Measurements from ENCODE around the gene ATF6.

Gene ATF6

DNA sequence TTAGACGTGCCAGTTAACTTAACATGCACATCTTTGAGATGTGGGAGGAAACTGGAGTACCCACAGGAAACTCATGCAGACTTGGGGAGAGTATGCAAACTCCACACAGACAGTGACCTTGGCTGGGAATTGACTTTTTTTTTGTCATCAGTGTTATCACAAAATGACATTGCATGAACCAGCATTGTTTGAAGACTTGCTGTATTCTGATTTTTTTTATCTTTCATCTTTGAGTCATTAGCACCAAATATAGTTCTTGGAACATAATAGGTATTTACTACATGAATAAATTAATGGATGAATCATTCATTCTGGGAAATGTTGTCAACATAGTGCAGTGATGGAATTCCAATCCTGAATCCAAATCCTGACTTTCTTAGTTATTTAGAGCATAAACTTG, 77.0 kb downstream of the ATF6 start:
- TF ChIP-seq EZH2phosphoT487 (IDR thresholded peaks at IDR 0.05; ENCODE audit: borderline replicate concordance, low read length), result no peak
- TF ChIP-seq, protein P1, sequence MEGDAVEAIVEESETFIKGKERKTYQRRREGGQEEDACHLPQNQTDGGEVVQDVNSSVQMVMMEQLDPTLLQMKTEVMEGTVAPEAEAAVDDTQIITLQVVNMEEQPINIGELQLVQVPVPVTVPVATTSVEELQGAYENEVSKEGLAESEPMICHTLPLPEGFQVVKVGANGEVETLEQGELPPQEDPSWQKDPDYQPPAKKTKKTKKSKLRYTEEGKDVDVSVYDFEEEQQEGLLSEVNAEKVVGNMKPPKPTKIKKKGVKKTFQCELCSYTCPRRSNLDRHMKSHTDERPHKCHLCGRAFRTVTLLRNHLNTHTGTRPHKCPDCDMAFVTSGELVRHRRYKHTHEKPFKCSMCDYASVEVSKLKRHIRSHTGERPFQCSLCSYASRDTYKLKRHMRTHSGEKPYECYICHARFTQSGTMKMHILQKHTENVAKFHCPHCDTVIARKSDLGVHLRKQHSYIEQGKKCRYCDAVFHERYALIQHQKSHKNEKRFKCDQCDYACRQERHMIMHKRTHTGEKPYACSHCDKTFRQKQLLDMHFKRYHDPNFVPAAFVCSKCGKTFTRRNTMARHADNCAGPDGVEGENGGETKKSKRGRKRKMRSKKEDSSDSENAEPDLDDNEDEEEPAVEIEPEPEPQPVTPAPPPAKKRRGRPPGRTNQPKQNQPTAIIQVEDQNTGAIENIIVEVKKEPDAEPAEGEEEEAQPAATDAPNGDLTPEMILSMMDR (IDR thresholded peaks at IDR 0.05; ENCODE audit: low read depth, low read length, poor library complexity, severe bottlenecking), result no peak
- no peaks in the 10 kb centered on the region for H3K4me1 ChIP-seq (ENCODE audit: control insufficient read depth, low read length)
- no peak overlapping the region for H3K27ac ChIP-seq (ENCODE audit: low read depth, low read length)
- peaks cover 30% of the 10 kb centered on the region for H3K36me3 ChIP-seq (ENCODE audit: control insufficient read depth, low read length)
- no peaks in the 10 kb centered on the region for H3K27me3 ChIP-seq (ENCODE audit: control insufficient read depth, low read length)
- no peaks in the 10 kb centered on the region for H3K9me3 ChIP-seq (ENCODE audit: control insufficient read depth, insufficient read depth, low read length)
- no peaks in the 10 kb centered on the region for H3K79me2 ChIP-seq (ENCODE audit: control insufficient read depth, low read length)
- H3K4me3 ChIP-seq (ENCODE audit: low read length), result no peak overlapping the region
- no peaks in the 10 kb centered on the region for H3K9me2 ChIP-seq (replicated peaks; ENCODE audit: control insufficient read depth, low read length)
- no peaks in the 10 kb centered on the region for H4K20me1 ChIP-seq (ENCODE audit: control insufficient read depth, insufficient read depth, low read depth, low read length)
- no peak overlapping the region for H3K4me2 ChIP-seq (ENCODE audit: low read length)
- H3F3A ChIP-seq (ENCODE audit: control insufficient read depth, insufficient read depth), result no peaks in the 10 kb centered on the region

DNA sequence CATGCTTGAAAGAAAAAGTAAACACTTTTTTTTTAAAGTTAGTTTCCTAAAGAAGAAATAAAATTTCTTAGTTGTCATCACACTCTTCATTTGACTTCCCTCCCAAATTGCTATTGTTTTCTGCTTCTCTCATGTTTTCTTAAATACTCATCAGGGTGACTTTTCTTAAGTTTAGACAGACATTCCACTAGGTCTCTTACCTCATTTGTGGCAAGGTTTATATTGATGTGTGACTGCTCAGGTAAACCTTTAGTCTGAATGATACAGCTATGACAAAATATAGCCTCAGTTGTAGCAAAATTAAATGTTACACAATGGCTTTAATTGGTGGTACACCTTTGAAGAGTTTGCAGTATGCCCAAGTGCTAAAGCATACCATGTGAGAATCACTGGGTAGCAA, 78.6 kb downstream of the ATF6 start:
- H3K36me3 ChIP-seq (ENCODE audit: control insufficient read depth, low read length), result peaks cover 33% of the 10 kb centered on the region
- H3K4me1 ChIP-seq (ENCODE audit: control insufficient read depth, low read length), result no peaks in the 10 kb centered on the region
- no peaks in the 10 kb centered on the region for H4K20me1 ChIP-seq (ENCODE audit: control insufficient read depth, insufficient read depth, low read depth, low read length)
- H3K27me3 ChIP-seq (ENCODE audit: control insufficient read depth, low read length), result no peaks in the 10 kb centered on the region
- H3K9me2 ChIP-seq (replicated peaks; ENCODE audit: control insufficient read depth, low read length), result no peaks in the 10 kb centered on the region
- H3F3A ChIP-seq (ENCODE audit: control insufficient read depth, insufficient read depth), result no peaks in the 10 kb centered on the region
- H3K9me3 ChIP-seq (ENCODE audit: control insufficient read depth, insufficient read depth, low read length), result no peaks in the 10 kb centered on the region
- H3K79me2 ChIP-seq (ENCODE audit: control insufficient read depth, low read length), result no peaks in the 10 kb centered on the region
- TF ChIP-seq, protein P1 (IDR thresholded peaks at IDR 0.05; ENCODE audit: low read depth, low read length, poor library complexity, severe bottlenecking), result no peak
- no peak for TF ChIP-seq EZH2phosphoT487 (IDR thresholded peaks at IDR 0.05; ENCODE audit: borderline replicate concordance, low read length)
- no peak overlapping the region for H3K4me3 ChIP-seq (ENCODE audit: low read length)
- no peak overlapping the region for H3K4me2 ChIP-seq (ENCODE audit: low read length)
- no peak overlapping the region for H3K27ac ChIP-seq (ENCODE audit: low read depth, low read length)

DNA sequence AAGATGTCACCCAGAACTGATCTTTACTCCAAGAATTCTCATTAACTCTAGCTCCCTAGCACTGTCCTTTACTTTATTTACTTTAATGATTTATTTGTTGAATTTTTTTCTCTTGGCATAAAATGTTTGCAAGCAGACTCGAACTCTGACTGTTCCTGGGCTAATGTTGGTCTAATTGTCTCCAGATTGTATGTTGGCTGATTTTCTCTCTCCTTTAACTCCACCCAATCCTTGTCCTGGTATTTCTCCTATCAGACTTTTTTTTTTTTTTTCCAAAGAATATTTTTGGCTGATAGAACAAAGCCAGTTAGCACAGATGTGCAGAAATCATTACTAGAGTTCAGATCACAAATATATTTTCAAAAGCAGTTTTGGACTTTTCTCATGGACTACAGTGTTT, 82.6 kb downstream of the ATF6 start:
- H3K27ac ChIP-seq (ENCODE audit: low read depth, low read length), result no peak overlapping the region
- no peak for TF ChIP-seq EZH2phosphoT487 (IDR thresholded peaks at IDR 0.05; ENCODE audit: borderline replicate concordance, low read length)
- TF ChIP-seq, protein P1 (IDR thresholded peaks at IDR 0.05; ENCODE audit: low read depth, low read length, poor library complexity, severe bottlenecking), result no peak
- peaks cover 48% of the 10 kb centered on the region for H3K36me3 ChIP-seq (ENCODE audit: control insufficient read depth, low read length)

DNA sequence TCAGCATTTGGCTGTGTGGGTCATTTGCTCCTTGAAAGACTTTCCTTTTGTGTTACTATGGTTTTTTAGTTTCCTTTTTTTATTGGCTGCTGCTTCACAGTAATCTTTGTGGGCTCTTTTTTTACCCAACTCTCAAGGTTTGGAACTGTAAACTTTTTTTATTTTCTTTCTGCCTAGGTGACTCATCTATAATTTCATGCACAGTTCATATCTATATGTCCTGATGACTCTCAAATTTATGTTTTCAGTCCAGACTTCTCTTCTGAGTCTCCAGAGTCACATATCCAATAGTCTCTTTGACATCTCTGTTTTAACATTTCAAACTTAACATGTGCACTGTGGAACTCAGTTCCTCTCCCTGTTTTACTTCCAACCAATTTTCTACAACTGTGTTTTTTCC, 83.4 kb downstream of the ATF6 start:
- Histone ChIP-seq H3K9me2 (replicated peaks; ENCODE audit: control insufficient read depth, low read length) (no peaks in the 10 kb centered on the region), H3K4me2 (ENCODE audit: low read length) (no peak overlapping the region), H3K79me2 (ENCODE audit: control insufficient read depth, low read length) (no peaks in the 10 kb centered on the region), H3K36me3 (ENCODE audit: control insufficient read depth, low read length) (peaks cover 54% of the 10 kb centered on the region), H3K27ac (ENCODE audit: low read depth, low read length) (no peak overlapping the region), H4K20me1 (ENCODE audit: control insufficient read depth, insufficient read depth, low read depth, low read length) (no peaks in the 10 kb centered on the region), H3K4me1 (ENCODE audit: control insufficient read depth, low read length) (no peaks in the 10 kb centered on the region), H3F3A (ENCODE audit: control insufficient read depth, insufficient read depth) (no peaks in the 10 kb centered on the region), H3K9me3 (ENCODE audit: control insufficient read depth, insufficient read depth, low read length) (no peaks in the 10 kb centered on the region), H3K4me3 (ENCODE audit: low read length) (no peak overlapping the region), H3K27me3 (ENCODE audit: control insufficient read depth, low read length) (no peaks in the 10 kb centered on the region)
- TF ChIP-seq, protein P1 (IDR thresholded peaks at IDR 0.05; ENCODE audit: low read depth, low read length, poor library complexity, severe bottlenecking), result no peak
- no peak for TF ChIP-seq EZH2phosphoT487 (IDR thresholded peaks at IDR 0.05; ENCODE audit: borderline replicate concordance, low read length)

More for the DNA sequence above, 82.6 kb downstream of the ATF6 start:
- Histone ChIP-seq H3K79me2 (ENCODE audit: control insufficient read depth, low read length) (no peaks in the 10 kb centered on the region), H3K4me3 (ENCODE audit: low read length) (no peak overlapping the region), H3K4me1 (ENCODE audit: control insufficient read depth, low read length) (no peaks in the 10 kb centered on the region), H3F3A (ENCODE audit: control insufficient read depth, insufficient read depth) (no peaks in the 10 kb centered on the region), H3K9me3 (ENCODE audit: control insufficient read depth, insufficient read depth, low read length) (no peaks in the 10 kb centered on the region), H3K4me2 (ENCODE audit: low read length) (no peak overlapping the region), H3K9me2 (replicated peaks; ENCODE audit: control insufficient read depth, low read length) (no peaks in the 10 kb centered on the region), H4K20me1 (ENCODE audit: control insufficient read depth, insufficient read depth, low read depth, low read length) (no peaks in the 10 kb centered on the region), H3K27me3 (ENCODE audit: control insufficient read depth, low read length) (no peaks in the 10 kb centered on the region)

Data from DOHH2 (cell line).